ENCODE results near the gene CCR3.

Gene CCR3

GRCh38 chr3:46299608-46300460 lies 57.6 kb downstream of the CCR3 start:
- peak; percentile 93 for DNase-seq

- no peak for DNase-seq
Measured at GRCh38 chr3:46300461-46300789, 58.2 kb downstream of the CCR3 start.

GRCh38 chr3:46301122-46301835 lies 59.0 kb downstream of the CCR3 start:
- peak; percentile 51 for DNase-seq

GRCh38 chr3:46303240-46303639 lies 61.0 kb downstream of the CCR3 start:
- DNase-seq, result no peak

GRCh38 chr3:46304739-46305138 lies 62.5 kb downstream of the CCR3 start:
- DNase-seq, result no peak

GRCh38 chr3:46312991-46313390 lies 70.7 kb downstream of the CCR3 start:
- peak; percentile 78 for DNase-seq

GRCh38 chr3:46314517-46314916 lies 72.3 kb downstream of the CCR3 start:
- peak; percentile 33 for DNase-seq

- no peak for DNase-seq
Measured at GRCh38 chr3:46316206-46316605, 73.9 kb downstream of the CCR3 start.
